CD4-positive, alpha-beta T cell treated with Interleukin-4 for 4 hours (primary cell): ENCODE measurements around the gene RRP8.

Experiments used
- DNase-seq: peaks from one replicate; pipeline ENCODE4 v3.0.0-alpha.2; 2020

Gene RRP8

DNA sequence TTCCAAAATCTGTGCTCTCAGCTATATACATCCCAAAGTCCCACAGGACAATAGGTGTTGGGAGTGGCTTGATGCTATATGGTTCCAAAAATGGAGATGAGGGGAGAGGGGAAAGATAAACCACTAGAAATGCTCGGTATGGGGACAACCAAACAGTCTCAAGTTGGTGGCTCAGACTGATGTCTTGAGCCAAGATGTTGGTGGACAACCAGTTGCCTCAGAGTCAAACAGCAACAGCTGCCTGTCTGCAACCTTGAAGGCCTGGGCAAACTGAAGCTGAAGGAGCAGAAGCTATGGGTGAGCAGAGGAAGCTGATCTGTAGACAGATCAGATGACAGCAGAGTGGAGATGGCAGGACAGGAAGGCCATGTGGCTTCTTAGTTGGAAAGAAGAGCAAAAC, 4.0 kb downstream of the RRP8 start:
- no peak for DNase-seq

DNA sequence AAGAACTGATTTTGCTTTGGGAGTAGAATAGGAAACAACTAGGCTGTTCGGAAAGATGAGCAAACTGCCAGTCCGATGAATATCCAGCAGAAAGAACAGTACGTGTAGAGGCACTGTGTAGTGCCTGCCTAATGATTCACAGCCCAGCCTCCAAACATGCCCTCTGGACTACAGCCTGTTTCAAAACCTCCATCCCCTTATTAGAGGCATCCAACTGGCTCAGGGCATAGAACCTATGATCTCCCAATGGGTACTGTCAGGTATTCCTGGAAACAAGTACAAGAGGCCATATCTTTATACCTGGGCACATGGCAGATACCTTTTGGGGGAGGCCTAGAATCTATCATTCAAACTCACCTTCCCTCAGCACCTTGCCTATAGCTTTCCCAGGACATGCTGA, 4.9 kb downstream of the RRP8 start:
- DNase-seq = no peak

DNA sequence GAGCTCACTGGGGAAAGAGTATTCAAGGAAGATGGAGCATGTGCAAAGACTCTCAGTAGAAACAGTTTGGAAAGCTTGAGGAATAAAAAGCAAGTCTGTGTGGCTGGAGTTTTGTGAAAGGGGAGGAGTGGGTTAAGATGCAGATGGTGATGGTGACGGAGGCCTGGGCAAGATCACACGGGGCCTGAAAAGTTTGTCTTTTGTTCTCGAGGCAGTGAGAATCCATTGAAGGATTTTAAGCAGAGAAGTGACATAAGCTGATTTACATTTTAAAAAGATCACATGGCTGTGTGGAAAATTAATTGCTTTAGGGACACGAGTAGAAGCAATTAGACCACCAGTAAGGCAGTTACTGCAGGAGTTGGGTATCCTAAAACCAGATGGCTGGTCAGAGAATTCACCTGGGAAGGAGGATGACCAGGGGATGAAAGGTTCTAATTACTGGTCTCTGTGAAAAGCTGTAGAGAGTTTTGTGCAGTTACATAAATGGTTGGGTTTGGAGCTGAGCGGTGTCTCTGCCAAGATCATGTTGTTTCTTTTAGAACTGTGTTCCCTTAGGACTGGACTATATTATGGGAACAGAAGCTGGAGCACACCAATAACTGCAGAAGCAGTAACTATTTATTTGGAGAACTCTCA, 7.1 kb downstream of the RRP8 start:
- no peak for DNase-seq

DNA sequence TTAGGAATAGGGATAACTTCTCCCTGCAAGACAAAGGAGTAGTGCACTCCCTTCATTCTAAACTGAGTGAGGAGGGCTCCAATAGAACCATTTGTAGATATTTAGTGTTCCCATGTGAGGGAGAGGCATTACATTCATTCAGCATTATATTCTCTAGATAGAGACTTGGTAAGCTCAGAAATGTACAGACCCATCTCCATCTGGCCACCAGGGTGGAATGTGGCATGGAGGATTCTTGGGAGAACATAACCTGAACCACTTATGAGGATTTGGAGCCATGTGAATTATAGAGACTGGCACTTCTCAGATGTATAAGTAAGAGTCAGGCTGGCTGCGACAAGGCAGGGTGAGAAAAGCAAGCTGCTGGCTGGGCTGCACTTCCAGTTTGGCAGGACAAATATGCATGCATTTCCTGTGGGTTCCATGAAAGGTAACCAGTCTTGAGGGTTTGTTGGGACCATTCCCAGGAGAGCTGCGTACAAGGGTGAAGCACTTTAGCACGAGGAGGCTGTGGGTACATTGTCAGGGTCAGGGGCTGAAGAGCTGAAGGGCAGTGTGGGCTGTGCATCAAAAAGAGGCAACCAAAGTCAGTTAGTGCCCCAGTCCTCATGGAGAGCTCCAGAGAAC, 9.2 kb downstream of the RRP8 start:
- DNase-seq = no peak

DNA sequence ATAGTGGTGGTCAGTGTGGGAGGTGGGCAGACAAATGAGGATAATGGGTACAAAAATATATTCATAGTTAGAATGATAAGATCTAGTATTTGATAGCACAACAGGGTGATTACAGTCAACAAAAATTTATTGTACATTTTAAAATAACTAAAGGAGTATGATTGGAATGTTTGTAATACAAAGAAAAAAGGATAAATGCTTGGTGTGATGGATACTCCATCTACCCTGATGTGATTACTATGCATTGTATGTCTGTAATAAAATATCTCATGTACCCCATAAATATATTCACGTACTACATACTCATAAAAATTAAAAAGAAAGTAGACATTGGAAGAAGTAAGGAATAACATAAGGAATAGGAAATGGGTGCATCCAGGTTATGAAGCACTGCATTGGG, 15.4 kb downstream of the RRP8 start:
- no peak for DNase-seq

DNA sequence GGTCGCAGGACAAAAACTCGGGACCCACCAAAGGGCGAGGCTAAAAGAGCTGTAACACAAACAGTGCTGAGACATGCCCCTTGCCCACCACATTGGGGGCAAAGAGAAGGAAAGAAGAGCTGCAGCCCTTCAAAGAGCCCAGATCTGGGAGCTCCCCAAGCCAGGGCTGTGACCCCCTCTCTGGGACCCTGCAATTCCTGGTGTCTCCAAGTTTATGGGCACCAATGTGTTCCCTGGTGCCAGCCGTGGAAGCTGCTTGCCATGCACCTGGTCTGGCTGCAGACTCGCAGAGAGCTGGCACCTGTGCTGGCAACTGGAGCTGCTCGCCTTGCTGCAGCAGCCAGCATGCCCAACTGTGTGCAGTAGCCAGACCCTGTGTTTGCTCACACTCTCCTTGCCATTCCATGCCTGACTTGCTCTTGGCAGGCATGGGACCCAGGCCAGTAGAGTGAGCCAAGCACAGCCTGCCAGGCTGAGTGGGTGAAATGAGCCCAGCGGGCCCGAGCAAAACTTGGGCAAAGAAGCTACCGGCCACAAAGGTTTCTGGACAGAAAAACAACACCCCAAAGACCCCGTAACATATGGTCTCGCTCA, 16.0 kb downstream of the RRP8 start:
- no peak for DNase-seq

DNA sequence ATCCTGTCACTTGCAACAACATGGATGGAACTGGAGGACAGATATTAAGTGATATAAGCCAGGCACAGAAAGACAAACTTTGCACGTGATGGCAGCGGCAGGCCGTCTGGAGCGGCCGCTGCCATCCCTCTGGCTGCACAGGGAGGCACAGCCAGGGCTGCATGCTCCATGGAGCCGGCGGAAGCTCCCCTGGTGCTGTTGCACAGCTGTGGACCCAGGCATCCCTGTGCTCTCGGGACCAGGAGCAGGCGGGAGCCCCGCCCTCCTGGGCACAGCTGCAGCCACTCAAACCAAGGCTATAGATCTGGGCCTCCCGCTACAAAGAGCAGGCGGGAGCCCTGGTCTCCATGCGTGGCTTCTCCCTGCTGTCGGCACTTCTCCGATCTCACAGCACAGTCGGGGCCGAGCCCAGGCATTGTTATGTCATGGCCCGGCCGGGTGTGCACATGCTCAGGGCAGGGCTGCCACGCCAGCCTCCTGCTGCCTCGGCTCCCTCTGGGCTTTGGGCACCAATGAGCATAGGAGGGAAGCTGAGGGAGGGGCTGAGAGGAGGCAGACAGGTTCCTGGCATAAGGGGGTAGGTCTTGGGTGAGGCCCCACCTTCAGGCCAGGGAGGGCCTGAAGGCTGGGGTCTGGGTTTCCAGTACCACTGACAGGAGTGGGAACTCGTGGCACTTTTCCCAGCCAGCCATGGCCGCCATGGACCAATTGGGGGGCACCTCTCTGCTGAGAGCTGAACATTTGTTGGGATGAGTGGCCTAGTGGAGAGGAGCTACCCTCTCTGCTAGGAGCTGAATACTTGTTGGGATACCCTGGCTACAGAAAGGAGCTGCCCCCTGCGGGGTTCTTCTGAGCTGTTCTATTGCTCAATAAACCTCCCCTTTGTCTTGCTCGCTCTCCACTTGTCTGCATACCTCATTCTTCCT, 16.7 kb downstream of the RRP8 start:
- no peak for DNase-seq

DNA sequence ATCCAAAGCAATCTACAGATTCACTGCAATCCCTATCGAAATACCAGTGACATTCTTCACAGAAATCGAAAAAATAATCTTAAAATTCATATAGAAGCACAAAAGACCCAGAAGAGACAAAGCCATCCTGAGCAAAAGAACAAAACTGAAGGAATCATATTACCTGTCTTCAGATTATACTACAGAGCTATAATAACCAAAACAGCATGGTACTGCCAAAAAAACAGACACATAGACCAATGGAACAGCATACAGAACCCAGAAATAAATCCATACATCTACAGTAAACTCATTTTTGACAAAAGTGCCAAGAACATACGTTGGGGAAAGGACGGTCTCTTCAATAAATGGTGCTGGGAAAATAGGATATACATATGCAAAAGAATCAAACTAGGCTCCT, 18.9 kb downstream of the RRP8 start:
- DNase-seq = no peak

DNA sequence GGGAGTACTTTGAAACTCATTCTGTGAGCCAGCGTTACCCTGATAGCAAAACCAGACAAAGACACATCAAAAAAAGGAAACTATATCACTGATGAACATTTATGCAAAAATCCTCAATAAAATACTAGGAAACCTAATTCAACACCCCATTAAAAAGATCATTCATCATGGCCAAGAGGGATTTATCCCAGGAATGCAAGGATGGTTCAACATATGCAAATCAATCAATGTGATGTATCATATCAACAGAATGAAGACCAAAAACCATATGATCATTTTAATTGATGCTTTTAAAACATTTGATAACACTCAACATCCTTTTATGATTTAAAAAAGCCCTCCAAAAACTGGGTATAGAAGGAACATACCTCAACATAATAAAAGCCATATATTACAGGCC, 19.8 kb downstream of the RRP8 start:
- no peak for DNase-seq

DNA sequence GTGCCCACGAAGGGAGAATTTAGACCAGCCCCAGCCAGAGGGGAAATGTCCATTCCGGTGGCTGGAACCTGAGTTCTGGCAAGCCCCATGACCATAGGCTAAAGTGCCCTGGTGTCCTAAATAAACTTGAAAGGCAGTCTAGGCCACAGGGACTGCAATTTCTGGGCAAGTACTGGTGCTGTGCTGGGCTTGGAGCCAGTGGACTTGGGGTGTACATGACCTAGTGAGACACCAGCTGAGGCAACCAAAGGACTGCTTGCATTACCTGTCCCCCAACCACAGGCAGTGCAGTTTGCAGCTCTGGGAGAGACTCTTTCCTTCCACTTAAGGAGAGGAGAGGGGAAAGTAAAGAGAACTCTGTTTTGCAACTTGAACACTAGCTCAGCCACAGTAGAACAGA, 23.7 kb downstream of the RRP8 start:
- DNase-seq = no peak

DNA sequence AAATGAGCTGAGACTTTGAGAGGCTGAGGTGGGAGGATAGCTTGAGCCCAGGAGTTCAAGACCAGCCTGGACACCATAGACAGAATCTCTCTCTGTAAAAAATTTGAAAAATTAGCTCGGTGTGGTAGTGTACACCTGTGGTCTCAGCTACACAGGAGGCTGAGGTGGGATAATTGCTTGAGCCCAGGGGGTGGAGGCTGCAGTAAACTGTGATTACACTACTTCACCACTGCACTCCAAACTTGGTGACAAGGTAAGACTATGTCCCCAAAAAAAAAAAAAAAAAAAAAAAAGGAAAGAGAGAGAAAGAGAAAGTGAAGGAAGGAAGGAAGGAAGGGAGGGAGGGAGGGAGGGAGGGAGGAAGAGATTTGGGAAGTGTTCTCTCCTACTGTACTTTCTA, 25.3 kb downstream of the RRP8 start:
- DNase-seq = no peak

DNA sequence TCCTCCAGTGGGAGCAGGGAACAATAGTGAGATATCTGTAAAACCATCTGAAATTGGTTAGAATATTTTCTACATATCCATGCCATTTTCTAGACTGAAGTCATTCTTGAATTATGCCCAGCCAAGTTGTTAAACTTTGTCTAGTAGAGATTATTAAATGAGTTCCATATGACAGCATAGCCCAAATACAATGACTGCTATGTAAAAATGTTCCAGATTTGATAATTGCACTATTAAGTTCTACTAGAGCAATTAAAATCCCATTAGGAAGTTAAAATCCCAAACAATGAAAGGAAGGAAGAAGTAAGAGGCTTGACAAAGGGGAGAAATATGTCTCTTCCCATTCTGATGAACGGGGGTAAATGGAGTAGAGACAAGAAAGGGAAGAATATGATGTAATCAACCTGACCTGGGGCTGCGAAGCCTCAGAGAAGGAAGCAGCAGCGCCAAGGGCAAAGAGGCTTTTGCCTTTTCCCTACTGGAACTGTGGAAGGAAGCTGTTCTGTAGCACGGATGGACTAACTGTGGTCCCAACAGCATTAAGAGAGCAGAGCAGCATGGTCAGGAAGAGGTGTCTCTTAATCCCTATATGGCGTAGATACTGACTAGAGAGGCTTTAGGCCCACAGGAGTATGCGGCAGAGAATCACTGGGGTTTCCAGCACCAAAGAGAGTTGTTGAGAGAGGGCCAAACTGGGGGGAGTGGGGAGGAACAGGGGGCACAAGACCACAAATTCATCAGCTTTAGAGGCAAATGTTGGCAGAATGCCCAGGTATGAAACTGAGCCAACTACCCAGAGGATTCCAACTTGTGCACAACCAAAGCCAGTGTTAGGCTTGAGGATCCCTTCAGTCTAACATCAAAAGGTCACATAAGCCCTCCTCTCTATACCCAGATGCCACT, 26.7 kb downstream of the RRP8 start:
- no peak for DNase-seq

DNA sequence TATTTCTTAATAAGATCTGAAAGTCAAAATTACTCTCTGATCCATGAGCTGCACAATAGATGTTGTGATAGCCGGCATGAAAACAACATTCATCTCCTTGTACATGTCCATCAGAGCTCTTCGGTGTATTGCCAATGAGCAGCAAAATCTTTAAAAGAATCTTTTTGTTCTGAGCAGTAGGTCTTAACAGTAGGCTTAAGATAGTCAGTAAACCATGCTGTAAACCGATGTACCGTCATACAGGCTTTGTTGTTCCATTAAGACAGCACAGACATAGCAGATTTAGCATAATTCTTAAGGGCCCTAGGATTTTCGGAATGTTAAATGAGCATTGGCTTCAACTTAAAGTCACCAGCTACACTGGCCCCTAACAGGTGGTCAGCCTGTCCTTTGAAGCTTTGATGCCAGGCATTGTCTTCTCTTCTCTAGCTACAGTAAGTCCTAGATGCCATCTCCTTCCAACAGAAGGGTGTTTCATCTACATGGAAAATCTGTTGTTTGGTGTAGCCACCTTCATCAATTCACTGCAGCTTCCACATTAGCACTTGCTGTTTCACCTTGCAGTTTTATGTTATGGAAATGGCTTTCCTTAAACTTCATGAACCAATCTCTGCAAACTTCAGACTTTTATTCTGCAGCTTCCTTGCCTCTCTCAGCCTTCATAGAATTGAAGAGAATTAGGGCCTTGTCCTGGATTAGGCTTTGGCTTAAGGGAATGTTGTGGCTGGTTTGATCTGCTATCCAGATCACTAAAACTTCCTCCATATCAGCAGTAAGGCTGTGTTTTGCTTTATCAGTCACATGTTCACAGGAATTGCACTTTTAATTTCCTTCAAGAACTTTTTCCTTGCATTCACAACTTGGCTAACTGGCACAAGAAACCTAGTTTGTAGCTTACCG, 28.4 kb downstream of the RRP8 start:
- no peak for DNase-seq

DNA sequence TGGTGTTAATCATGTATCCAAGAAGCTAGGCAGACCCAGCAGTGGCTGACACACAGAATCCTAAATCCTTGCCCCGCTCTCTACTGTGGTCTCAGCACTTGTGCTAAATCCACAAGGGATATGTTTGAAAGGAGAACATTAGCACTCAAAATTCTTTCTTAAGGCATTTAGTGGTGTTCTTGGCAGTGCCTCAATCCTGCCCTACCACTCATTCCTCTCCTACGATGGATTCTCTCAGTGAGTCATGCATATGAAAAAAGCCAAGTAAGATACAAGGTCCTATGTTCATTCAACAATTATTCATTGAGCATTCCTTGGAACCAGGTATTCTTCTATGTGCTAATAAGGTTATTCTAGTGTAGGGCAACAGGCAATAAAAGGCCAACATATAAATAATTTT, 31.2 kb downstream of the RRP8 start:
- DNase-seq = no peak

DNA sequence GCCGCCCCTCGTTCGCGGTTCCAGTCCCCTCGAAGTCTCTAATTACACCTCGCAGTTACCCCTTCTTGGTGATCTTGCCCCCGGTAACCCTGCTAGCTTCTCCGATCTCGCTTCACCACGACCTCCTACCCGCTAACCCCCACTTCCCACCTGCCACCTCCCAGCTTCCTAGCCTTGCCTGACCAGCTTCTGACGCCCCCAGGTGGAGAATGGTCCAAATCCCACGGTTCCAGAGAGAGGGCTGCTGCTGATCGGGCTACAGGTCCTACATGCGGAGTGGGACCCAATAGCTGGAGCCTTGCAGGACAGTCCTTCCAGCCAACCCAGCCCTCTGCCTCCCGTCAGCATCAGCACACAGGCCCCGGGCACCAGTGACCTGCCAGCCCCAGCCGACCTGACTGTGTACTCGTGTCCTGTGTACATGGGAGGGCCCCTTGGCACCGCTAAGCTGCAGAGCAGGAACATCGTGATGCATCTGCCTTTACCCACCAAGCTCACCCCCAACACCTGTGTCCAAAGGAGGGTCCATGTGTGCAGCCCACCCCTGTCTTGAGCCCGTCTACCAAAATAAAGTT, 31.9 kb downstream of the RRP8 start:
- DNase-seq = no peak

DNA sequence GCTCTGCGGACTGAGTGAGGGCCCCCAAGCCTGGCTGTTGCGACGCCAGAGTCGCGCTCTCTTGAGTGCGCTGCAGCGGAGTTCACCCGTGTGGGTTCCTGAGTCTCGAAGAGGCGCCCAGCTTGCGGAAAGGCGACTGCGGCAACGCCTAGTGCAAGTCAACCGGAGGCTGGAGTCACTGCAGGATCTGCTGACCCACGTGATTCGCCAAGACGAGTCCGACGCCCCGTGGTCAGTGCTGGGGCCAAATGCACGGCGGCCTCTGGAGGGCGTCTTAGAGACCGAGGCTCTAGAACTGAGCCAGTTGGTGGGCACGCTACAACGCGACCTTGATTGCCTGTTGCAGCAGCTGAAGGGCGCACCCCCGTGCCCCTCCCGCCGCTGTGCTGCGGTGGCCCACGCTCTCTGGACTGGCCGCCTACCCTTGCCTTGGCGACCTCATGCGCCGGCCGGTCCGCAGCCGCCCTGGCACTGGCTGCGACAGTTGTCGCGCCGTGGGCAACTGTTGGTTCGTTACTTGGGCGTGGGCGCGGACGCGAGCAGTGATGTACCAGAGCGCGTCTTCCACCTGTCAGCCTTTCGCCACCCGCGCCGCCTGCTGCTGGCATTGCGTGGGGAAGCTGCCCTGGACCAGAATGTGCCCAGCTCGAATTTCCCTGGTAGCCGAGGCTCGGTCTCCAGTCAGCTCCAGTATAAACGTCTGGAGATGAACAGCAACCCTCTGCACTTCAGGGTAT, 32.6 kb downstream of the RRP8 start:
- no peak for DNase-seq

DNA sequence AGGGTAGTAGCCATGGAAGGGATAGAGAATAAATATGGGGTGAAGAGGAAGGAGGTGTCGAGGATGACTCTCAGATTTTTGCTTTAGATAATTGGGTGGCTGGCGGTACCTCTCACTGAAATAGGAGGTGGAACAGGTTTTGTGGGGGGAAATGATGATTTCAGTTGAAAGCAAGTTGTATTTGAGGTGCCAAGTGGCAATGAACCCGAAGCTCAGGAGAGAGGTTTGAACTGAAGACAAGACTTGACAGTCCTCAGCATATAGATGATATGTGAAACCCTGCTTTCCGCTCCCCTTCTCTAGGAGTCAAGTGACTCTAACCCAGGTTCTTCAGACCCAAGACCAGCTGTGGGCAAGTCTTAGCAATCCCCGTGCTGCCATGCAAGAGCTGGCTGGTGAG, 33.7 kb downstream of the RRP8 start:
- DNase-seq = no peak

DNA sequence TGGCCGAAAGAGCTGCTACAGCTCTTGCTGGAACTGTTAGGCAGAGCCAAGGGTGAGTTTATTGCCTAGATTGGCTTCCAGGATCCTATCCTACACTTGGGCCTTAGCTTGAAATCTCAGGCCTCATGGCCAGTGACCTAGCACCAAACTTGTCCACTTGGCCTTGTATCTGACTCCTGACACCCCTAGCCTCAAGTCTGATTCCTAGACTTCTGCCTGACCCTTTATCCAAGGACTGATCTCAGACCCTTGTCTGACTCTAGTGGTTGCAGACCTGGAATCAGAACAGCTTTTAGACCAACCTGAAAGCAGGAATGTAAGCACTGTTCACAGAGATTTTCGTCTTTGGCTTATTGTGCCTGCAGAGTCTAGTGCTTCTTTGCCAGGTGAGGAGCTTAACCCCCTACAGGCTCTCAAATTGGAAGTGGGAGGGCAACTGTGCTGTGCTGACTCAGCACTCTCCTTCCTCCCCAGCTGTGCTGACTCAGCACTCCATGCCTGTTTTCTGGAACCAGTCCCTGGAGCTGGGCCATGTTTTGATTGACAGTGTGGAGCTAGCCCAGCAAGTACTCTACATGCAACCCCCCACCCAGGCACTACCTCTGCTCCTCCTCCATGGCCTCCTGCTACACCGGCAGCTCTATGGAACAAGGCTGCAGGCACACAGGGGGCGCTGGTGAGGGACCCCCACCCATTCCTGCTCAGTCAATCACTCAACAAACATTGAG, 35.1 kb downstream of the RRP8 start:
- DNase-seq = no peak

DNA sequence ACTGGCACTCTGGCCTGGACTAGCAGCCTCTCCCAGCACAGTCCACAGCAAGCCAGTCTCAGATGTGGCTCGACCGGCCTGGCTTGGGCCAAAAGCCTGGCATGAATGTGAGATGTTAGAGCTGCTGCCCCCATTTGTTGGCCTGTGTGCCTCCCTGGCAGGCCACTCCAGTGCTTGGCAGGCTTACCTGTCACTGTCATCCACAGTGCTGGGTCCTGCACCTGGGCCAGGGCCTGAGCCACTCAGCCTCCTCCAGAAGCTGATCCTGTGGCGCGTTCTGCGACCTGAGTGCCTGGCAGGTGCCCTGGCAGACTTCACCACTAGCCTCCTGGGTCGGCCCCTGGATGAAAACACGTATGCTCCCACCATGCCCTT, 36.1 kb downstream of the RRP8 start:
- DNase-seq = no peak
